ENCODE results near the gene ANXA6.
A peak's percentile ranks its signal among the peaks of the same experiment; 100 is the strongest.
"Not testable (repeated sequence)": the region's sequence is repeated elsewhere in the genome, so short reads cannot be mapped to it uniquely, and the experiment has no call there.

The ANXA6 gene

DNA sequence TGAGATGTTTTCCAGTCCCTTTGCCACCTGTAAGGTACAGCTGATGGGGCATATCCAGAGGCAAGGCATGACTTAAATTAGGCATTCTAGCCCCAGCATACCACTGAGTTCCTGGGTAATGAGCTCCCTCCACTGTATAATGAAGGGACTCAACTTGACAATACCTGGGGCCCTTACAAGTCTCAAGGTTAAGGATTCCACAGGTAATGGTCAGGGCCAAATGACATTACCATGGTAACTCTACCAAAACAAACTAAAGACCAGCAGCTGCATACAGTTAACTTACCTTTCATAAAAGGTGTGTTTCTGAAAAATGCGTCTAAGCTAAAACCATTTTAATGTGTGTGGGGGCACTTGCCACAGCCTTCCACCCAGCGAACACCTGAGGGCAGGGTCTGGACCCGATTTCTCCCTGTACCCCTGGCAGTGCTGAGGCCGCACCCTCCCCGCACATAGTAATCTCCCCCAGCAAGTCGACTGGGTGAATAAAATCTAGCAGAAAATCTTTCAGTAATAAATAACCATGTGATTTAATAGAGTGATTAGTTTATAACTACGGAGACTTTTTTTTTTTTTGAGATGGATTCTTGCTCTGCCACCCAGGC lies 42.1 kb upstream of the ANXA6 start:
- no peak for DNase-seq (ENCODE audit: extremely low spot score)
- ChIA-PET POLR2A (no interaction called here), CTCF (interaction anchor here (0.9 to 1.2 kb wide), 6 partner anchors 11 to 57 kb away, joined by 3 to 5 read pairs (median 3); no protein-coding TSS in a partner anchor)
- TF ChIP-seq, protein P1, sequence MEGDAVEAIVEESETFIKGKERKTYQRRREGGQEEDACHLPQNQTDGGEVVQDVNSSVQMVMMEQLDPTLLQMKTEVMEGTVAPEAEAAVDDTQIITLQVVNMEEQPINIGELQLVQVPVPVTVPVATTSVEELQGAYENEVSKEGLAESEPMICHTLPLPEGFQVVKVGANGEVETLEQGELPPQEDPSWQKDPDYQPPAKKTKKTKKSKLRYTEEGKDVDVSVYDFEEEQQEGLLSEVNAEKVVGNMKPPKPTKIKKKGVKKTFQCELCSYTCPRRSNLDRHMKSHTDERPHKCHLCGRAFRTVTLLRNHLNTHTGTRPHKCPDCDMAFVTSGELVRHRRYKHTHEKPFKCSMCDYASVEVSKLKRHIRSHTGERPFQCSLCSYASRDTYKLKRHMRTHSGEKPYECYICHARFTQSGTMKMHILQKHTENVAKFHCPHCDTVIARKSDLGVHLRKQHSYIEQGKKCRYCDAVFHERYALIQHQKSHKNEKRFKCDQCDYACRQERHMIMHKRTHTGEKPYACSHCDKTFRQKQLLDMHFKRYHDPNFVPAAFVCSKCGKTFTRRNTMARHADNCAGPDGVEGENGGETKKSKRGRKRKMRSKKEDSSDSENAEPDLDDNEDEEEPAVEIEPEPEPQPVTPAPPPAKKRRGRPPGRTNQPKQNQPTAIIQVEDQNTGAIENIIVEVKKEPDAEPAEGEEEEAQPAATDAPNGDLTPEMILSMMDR (IDR thresholded peaks at IDR 0.05; ENCODE audit: control extremely low read depth, extremely low read depth, low read depth, missing control alignments): no peak

DNA sequence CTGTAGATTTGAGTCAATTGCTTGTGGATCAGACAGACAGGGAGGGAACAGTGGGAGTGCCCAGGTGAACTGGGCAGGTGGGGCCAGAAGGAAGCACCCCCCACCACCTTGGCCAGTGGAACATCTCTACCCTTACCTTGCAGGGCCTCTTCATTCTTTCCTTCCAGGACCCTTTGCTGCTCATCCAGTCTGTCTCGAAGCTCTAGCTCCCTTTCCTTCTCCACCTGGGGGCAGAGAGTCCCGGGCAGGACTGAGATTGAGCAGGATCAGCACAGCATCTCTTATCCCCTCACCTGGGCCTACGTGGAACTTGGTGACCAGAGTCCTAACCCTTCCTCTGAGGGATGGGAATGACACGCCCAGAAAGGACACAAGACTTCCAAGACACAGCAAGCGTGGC lies 41.3 kb upstream of the ANXA6 start:
- ChIA-PET POLR2A (no interaction called here), CTCF (interaction anchor here (1.0 to 2.3 kb wide), 7 partner anchors 12 to 150 kb away, joined by 3 to 6 read pairs (median 3); no protein-coding TSS in a partner anchor)
- no peak for DNase-seq (ENCODE audit: extremely low spot score)
- TF ChIP-seq, protein P1 (IDR thresholded peaks at IDR 0.05; ENCODE audit: control extremely low read depth, extremely low read depth, low read depth, missing control alignments): no peak

DNA sequence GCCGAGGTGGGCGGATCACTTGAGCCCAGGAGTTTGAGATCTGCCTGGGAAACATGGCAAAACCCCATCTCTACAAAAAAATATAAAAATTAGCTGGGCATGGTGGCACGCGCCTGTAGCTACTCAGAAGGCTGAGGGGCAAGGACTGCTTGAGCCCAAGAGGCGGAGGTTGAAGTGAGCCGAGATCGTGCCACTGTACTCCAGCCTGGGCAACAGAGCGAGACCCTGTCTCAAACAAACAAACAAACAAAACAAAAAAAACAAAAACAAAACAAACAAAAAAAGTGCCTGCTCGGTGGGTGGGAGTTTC lies 39.7 kb upstream of the ANXA6 start:
- DNase-seq (ENCODE audit: extremely low spot score); POLR2A ChIA-PET: not testable (repeated sequence)
- CTCF ChIA-PET: interaction anchor here (1.4 to 2.3 kb wide), 2 partner anchors 32 to 82 kb away, joined by 3 to 6 read pairs; no protein-coding TSS in a partner anchor

DNA sequence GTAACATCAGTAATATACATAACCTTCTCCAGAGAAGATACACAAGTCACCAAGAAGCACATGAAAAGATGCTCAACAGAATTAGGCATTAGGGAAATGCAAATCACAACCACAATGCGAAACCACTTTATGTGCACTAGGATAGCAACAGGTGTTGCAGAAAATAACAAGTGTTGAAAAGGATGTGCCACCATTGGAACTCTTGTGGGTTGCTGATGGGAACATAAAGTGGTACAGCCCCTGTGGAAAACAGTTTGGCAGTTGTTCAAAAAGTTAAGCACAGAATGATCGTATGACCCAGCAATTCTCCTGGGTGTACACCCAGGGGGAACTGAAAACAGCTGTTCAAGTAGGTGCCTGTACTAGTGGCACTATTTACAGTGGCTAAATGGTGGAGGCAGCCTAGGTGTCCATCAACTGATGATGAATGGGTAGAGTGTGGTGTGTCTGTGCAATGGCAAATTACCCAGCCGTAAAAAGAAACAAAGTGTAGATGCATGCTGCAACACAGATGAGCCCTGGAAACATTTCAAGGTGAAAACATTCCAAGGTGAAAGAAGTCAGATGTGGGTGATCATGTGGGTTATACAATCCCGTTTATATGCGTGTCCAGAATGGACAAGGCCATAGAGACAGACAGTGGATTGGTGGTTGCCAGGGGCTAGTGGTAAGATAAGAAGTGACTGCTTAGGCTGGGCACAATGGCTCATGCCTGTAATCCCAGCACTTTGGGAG lies 39.1 kb upstream of the ANXA6 start:
- ChIA-PET POLR2A (no interaction called here), CTCF (interaction anchor here (0.8 to 2.3 kb wide), 3 partner anchors 15 to 82 kb away, joined by 3 to 6 read pairs (median 3); no protein-coding TSS in a partner anchor)
- TF ChIP-seq, protein P1 (IDR thresholded peaks at IDR 0.05; ENCODE audit: control extremely low read depth, extremely low read depth, low read depth, missing control alignments): no peak
- DNase-seq (ENCODE audit: extremely low spot score): peak; percentile 46

DNA sequence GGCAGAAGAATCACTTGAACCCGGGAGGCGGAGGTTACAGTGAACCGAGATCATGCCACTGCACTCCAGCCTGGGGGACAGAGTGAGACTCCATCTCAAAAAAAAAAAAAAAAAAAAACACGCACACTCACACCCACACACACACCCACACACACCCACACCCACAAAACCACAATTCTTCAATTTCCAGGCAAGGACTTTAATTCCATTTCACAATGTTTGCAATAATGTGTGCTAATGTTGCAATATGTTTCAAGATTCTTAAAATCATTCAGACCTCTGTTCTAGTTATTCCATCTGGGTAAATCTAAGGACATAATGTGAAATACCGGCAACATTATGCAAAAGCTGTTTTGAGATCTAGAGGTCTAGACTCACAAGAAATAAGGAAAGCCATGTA lies 38.0 kb upstream of the ANXA6 start:
- no peak for DNase-seq (ENCODE audit: extremely low spot score)
- TF ChIP-seq, protein P1 (IDR thresholded peaks at IDR 0.05; ENCODE audit: control extremely low read depth, extremely low read depth, low read depth, missing control alignments): no peak
- POLR2A ChIA-PET: no interaction called here
- CTCF ChIA-PET: interaction anchor here (0.8 kb wide), 1 partner anchor 16 kb away, joined by 3 read pairs; no protein-coding TSS in a partner anchor

DNA sequence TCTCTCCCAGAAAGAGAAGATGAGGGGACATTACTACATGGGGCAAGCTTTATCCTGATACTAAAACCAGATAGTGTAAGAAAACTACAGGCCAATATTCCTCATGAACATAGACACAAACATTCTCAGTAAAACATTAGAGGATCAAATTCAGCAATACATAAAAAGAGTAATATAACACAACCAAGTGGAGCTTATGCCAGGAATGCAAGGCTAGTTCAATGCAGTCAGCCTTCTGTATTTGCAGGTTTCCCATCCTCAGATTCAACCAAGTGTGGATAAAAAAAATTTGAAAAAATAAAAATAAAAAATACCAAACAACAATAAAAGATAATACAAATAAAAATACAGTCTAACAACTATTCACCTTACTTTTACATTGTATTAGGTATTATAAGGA lies 35.0 kb upstream of the ANXA6 start:
- CTCF ChIA-PET: interaction anchor here (0.7 to 2.6 kb wide), 4 partner anchors 10 to 67 kb away, joined by 3 to 11 read pairs (median 5); no protein-coding TSS in a partner anchor
- TF ChIP-seq, protein P1 (IDR thresholded peaks at IDR 0.05; ENCODE audit: control extremely low read depth, extremely low read depth, low read depth, missing control alignments): no peak
- DNase-seq (ENCODE audit: extremely low spot score): no peak
- POLR2A ChIA-PET: no interaction called here

DNA sequence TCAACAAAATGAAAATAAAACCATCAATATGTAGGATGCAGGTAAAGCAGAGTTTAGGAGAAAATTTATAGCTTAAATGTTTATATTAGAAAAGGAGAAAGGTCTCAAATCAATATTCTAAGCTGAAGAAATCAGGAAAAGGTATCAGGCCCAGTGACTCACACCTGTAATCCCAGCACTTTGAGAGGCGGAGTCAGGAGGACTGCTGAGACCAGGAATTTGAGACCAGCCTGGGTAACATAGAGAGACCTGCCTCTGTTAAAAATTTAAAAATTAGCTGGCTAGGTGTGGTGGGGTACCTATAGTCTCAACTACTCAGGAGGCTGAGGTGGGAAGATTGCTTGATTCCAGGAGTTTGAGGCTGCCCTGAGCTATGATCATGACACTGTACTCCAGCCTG lies 34.1 kb upstream of the ANXA6 start:
- CTCF ChIA-PET: interaction anchor here (0.7 to 2.6 kb wide), 7 partner anchors 11 to 460 kb away, joined by 3 to 11 read pairs (median 4); no protein-coding TSS in a partner anchor
- POLR2A ChIA-PET: no interaction called here
- TF ChIP-seq, protein P1 (IDR thresholded peaks at IDR 0.05; ENCODE audit: control extremely low read depth, extremely low read depth, low read depth, missing control alignments): no peak
- DNase-seq (ENCODE audit: extremely low spot score): no peak
